Neural progenitor cell (in vitro differentiated cells): ENCODE results near the gene NR2F1-AS1.

ENCODE experiments used
- EZH2 ChIP-seq: fragments of 200-600 bp; sonication (generic); IDR thresholded peaks from 2 replicates; pipeline ENCODE4 v1.6.1; 2017; ENCODE audit warnings: antibody characterized with exemption, mild to moderate bottlenecking, moderate library complexity
- EZH2phosphoT487 ChIP-seq: fragments of 200-600 bp; sonication (generic); IDR thresholded peaks from 2 replicates; pipeline ENCODE4 v1.6.1; 2017; ENCODE audit warnings: antibody characterized with exemption
- TF ChIP-seq, protein P1 (sequence below): fragments of 200-600 bp; sonication (generic); IDR thresholded peaks from 2 replicates; pipeline ENCODE4 v1.5.1; 2017; ENCODE audit warnings: antibody characterized with exemption, mild to moderate bottlenecking

DNA sequence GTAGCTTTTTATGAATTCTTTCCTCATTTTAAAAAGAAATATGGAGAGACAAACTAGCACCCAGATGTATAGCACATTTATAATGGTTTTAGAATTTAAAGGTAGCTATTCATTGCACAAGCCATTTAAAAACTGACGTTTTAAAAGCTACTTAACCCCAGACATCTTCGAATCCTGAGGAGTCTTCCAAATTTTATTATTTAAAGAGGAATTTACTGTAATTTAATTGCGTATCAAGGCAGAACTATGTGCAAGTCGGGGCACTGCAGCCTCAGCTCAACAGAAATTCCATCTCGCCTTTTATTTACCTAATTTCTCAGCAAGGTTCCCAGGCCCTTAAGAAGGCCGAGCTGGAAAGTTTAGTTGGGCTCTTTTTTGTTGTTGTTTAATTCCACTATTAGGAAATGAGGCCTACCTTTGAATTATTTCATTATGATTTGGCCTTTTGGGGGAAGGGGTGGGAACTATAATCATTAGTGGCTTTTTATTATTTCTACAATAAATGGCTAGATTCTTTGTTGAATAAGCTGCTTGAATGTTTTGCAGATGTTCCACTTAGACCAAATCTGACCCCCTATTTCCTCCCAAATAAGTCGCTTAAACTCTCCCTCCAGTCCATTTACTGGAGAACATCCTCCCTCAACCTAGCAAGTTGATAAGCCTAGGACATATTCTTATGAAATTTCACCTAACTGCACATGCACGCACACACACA lies 22.2 kb upstream of the NR2F1-AS1 start:
- no peak for TF ChIP-seq EZH2phosphoT487
- TF ChIP-seq, protein P1, sequence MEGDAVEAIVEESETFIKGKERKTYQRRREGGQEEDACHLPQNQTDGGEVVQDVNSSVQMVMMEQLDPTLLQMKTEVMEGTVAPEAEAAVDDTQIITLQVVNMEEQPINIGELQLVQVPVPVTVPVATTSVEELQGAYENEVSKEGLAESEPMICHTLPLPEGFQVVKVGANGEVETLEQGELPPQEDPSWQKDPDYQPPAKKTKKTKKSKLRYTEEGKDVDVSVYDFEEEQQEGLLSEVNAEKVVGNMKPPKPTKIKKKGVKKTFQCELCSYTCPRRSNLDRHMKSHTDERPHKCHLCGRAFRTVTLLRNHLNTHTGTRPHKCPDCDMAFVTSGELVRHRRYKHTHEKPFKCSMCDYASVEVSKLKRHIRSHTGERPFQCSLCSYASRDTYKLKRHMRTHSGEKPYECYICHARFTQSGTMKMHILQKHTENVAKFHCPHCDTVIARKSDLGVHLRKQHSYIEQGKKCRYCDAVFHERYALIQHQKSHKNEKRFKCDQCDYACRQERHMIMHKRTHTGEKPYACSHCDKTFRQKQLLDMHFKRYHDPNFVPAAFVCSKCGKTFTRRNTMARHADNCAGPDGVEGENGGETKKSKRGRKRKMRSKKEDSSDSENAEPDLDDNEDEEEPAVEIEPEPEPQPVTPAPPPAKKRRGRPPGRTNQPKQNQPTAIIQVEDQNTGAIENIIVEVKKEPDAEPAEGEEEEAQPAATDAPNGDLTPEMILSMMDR: no peak
- peak; percentile 0 for TF ChIP-seq EZH2
